ENCODE data around the gene PITX2.

PITX2 gene

DNA sequence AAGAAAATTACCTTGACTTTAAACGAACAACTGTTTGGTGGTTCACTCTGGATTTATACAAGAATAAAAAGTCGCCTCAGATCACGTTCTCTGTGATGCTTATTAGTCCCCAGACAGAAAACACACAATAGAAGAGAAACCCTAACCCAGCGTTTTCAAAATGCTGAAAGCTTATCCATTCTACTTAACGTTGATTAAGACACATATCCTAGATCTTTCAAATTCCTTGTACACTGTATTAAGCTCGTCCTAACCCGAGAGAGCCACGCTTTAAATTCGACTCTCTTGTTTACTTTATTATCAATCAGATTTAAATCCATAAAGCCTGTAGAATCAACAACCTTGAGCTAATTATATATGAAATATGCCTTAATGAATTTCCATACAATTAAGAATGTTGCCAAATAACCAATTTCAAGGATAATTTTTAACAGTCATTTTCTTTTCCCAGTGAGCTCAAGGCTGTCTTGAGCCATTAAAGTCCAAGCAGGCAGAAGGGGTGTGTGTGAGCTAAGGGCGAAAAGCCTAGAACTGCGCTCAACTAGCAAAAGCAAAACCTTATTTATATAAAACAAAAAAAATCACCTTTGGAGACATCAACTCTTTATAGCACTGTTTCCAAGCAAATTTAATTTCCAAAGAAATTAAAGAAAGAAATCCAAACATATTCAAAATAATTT is 981 bp upstream of the PITX2 start:
- DNase-seq (ENCODE audit: low read depth) = no peak

DNA sequence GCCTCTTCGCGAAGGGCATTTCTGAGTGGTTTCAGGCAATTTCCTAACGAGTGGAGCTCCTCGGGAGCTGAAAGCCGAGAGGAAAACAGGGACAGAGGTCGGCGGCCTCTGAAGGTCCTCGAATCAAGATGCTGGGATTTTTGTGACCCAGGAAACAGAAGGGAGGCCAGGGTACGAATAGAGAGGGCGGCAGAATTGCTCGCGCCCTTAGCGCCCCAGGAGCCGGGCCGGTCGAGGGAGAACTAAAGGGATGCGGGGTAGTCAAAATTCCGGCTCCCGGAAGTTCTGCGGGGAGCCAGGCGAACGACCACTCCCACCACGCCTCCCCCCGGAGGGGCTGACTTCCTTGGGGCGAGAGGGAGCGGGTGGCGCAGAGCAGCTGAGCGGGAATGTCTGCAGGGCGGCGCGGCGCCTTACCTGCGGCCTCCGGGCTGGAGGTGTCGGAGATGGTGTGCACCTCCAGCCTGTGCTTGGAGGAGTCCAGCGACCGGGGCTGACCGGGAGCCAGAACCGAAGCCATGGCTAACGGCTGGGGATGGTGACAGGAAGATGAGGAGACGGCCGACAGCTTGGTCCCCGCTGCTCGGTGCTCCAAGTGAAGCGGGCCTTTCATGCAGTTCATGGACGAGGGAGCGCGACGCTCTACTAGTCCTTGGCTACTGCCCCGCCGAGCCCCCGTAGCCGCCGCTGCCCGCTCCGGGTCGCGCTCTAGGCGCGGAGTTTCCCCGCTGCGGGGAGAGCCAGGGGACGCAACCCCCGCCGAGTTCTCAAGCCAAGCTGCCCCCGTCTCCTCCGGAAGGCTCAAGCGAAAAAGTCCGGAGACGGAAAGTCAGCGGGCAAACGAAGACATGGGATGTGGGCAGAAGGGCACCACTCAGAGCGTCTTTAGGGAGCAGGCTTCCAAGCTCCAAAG is 782 bp downstream of the PITX2 start:
- no peak for DNase-seq (ENCODE audit: low read depth)

DNA sequence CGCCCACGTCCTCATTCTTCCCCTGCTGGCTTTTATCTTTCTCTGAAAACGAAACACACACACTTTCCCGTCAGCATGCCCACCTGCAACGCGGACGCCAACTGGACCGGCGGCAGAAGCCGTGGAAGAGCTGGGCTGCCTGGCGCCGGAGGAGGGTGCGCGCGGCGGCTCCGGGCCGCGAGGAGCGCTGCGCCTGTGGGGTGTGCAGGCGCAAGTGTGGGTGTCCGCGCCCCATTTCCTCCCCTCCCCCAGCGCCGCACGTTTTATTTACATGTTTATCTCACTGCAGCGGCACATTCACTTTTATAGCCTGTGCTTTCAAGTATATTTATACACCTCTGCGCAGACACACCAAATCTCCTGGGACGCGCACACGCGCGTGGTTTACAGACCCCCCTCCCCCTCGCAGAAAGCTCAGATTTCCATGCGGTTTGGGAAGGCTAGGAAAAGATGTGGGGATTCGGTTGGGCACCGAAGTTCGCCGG is 1.5 kb downstream of the PITX2 start:
- DNase-seq (ENCODE audit: low read depth) = no peak

DNA sequence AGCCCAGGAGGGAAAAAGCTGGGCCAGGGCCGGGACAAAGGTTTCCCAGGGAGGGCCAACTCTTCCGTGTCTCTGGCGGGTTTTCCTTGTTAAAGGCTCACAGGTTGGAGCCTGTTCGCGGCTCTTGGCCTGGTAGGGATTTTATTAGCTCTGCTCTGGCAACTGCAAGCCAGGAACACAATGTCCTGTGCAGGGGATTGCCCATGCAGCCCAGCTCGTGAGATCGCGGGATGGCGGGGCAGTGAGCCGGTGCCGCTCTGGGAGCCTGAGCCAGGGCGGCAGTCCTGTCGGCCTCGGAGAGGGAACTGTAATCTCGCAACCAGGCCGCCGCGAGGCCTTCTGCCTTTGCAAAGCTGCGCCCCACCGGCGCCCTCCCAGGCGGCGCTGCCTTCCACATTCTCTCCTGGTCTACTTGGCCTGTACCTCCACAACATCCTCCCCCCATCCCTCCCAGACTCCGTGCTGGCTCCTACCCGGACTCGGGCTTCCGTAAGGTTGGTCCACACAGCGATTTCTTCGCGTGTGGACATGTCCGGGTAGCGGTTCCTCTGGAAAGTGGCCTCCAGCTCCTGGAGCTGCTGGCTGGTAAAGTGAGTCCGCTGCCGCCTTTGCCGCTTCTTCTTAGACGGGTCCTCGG is 2.1 kb downstream of the PITX2 start:
- no peak for DNase-seq (ENCODE audit: low read depth)

DNA sequence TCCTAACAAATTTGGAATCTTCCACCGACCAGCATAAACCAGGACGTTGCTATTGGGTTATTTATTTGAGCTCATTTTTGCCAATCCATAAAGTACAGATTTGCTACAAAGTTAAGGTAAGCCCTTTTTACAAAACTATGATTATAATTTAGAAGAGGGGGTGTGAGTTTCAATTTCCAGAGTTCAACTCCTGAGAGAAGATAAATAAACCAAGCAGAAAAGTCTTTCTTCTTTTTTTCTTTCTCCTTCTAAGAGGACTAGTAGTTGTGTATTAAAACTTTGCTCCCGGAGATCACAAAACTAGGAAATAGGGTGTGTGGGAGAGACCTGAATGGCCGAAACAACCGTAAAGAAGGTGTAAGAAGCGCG is 2.6 kb downstream of the PITX2 start:
- DNase-seq (ENCODE audit: low read depth) = no peak

DNA sequence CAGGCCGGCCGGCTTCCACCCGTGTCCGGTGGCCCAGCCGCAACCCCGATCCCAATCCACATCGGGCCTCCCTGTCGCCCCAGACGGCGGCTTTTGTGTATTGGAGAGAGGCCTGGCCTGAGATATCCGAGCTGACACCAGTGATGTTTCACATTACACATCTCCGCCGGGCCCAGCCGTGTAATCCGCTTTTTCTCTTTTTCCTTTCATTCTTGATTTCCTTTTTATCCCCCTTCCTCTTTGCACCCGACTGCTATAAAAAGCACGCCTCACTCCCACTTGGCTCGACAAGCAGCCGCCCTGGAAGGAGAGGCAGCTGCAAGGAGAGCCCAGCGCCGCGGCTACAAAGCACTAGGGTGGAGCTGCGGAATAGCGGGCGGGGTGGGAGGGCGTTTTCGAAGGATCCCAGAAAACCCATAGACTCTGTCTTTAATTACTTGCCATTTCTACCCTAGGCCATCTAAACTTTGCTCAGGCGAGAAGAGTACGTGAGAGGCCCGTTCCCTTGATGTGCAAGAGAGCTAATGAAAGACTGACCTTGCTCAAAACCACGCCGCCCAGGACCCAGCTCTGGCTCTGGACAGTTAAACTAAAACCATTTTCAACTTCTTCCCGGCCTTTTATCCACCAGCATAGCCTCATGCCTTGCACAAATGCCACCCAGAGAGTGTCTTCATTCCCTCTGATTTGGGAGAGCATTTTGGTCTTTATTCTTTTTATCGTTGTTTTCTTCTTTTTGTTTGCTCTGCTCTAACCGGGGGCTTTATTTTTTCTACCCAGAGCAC is 3.2 kb downstream of the PITX2 start:
- DNase-seq (ENCODE audit: low read depth) = no peak

DNA sequence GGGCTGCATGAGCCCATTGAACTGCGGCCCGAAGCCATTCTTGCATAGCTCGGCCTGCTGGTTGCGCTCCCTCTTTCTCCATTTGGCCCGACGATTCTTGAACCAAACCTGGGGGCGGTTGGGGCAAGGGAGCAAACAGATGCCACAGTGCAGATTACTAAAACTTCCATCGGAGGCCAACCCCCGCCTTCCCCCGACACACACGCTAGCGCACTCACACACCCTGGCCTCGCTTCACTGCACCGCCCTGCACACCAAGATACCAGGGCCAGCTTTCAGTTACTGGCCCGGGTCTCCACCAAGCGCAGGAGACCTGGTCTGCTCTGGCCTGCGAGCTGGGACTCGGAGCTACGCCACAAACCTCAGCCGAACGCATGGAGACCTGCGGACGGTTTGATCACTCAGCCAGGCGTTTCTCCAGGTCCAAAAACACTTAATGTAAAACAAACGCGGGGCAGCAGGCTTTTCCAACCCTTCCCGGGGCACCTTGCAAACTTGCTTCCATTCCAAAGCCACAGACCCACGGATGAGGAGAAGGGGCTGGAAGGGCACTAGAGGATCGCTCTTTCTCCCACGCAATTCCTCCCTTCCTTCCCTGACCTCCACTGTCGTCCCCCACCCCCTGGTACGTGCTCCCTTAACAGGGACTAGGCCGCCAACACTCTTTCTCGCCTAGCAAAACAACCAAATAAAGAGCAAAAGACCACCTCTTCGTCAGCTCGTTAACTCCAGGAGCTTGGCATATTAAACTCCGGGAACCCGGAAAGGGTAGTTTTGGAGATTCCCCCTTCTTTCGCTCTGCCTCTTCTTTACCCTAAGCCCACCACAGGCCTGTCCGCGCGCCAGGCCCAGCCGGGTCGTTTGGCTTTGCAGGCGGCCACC is 4.1 kb downstream of the PITX2 start:
- no peak for DNase-seq (ENCODE audit: low read depth)

DNA sequence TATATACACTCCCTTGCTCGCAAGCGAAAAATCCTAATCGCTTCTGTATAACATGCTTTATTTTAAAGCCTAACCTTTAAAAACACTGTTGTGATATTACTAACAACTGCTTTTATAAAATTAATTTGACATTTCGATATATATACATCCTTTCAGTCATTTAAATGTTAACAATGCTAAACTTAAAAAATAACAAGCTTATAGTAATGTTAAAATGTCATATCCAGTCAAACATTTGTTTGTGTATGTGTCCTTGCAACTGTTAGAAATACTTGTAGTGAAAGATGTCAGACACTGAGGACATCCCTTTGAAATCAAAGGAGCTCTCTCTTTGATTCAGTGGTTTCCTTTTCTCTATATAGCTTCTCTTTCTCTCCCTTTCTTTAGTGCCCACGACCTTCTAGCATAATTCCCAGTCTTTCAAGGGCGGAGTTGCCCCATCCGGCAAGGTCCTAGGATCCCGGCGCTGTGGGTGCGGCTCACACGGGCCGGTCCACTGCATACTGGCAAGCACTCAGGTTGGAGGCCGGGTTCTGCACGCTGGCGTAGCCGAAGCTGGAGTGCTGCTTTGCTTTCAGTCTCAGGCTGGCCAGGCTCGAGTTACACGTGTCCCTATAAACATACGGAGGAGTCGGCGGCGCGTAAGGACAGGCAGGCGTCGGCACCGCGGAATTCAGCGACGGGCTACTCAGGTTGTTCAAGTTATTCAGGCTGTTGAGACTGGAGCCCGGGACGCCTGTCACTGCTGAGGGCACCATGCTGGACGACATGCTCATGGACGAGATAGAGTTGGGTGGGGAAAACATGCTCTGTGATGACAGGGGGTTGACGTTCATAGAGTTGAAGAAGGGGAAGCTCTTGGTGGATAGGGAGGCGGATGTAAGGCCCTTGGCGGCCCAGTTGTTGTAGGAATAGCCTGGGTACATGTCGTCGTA is 5.0 kb downstream of the PITX2 start:
- DNase-seq (ENCODE audit: low read depth) = no peak

DNA sequence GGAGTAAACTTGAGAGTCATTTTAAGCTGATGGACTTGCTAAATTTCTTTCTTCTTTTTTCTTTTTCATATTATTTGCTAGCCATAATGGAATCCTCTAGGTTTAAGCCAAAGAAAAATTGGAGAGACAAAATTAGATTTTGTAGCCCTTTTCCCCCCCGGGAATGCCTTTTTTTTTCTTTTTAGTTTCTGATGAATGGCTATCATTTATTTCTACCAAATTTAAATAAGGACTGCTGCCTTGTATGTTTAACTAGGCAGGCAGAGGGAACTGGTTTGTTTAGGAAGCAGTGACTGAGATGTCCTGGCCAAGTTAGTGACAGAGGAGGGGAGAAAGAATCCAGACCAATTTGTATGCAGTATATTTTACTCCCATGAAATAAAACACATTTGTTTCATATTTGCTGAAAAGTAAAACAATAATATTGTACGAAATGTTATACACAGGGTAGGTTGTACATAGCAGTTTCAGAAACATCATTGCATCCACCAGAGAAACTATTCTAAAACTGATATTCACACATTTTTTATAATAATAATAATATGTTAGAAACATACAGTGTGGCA is 5.7 kb downstream of the PITX2 start:
- DNase-seq (ENCODE audit: low read depth) = no peak

DNA sequence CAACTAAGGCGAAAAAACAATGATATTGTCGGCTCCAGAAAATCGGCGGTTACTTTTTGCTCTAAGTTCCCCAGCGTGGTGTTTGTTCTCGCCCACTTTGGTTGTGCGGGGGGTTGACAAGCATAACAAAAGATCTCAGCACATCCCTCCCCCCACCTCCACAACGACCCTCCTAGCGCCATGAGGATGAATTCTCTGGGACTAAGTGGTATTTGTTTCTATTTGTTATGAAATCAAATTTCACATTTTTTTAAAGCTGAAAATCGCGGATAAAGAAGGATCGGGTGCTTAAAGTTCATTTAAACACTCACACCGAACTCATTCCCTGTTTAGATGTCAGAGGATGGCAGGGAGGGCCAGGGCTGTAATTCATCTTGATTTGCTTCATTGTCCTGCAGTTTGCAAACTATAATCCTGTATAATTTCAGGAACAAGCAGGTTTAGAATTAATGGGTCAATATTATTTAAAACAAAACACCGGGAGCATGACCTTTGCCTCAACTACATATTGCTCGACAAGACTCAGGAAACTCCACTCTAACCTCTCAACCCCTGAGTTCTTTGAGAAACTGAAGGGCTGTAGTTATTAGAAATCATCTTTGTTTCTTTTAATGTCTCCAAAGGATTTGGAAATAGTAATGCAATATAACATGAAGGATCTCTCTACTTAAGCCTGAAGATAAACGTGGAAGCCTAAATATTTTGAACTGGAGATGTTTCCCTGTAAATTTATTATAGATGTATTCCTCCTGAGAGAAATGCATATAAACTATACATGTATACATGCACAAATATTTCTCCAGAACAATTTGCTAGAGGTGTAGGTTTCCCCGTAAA is 6.4 kb downstream of the PITX2 start:
- no peak for DNase-seq (ENCODE audit: low read depth)

DNA sequence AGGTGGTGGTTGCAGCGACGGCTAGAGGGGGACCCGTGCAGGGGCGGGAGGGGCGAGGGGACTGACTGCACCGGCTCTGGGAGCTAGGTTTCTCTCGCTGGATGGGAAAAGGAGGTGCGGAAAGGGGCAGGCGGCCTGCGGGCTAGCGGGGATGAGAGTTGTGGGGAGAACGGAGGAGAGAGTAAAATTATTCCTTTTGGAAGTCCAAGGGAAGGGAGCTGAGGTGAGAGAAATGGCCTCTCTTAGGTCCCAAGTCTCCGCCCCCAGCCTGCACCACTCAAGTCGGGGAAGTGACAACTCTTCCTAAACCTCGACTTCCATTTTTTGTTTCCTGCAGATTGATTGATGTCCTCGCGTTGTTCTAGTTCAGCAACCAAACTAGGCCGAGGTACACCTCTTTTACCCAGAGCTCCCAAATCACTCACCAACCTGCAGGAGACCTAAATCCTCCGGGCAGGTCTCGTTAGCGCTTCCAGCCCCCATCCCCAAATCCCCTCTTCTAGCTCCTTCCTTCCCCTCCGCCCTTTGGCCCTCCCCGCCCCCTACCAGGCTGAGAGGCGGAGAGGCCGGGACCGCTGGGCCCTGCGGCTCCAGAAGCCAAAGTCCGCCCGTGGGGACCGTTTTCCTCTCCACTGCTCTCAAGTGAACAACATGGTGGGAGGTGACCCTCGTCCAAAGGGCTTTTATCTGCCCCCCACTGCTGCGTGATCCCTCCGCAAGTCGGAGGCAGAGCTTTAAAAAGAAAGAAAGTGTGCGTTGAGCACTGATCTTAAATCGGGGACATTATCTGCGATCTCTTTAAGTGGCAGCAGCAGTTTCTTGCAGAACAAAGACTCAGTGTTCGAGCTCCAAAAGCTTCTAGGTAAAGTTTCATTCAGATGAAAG is 7.3 kb downstream of the PITX2 start:
- no peak for DNase-seq (ENCODE audit: low read depth)

DNA sequence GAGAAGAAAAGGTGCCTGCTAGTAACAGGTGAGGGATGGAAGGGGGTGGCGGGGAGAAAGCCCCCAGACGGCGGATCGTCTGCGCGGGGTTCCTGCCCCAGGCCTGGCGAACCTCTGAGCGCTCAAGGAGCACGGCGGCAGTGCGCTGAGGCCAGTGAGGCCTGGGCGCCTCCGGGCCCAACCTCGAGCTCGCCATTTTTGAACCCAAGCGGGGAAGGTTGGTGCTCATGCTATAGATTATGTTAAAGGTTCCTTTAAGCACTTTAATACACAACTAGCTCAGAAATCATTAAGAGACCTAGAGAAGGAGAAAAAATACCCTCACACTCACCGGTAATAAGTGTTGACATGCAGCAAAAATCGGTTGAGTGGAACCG is 7.9 kb downstream of the PITX2 start:
- DNase-seq (ENCODE audit: low read depth) = no peak

DNA sequence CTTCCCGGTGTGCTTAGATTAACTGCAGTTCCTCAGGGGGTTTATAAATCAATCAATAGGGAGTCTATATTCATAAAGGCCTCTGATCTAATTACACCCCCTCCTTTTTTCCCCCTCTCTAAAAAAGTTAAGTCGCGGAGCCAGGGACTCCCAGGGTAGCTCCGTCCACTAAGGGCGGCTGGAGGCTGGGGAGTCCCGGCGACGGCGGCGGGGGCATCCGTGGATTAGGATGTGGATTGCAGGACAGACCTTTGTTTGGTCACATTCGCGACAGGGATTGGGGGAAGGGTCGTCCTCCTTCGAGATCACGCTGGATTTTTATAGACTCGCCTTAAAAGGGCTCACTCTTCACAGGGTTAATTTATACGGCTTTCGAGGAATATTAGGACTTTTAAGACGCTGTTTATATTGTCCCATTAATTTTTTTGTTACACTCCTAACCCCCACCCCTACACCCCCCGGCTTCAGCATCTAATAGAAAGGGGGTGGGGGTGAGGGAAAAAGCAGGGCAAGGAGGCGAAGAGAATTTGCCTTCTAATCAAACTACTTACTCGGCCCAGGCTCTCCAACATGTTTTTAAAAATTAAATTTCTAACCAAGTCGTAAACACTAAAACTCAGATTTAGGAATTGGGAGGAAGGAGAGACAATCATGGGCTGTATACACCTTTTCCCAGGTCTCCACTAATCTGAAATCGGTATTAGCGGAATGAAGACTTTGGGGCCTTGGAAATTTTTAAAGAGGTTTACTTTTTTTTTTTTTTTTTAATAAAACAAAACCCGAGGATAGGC is 8.5 kb downstream of the PITX2 start:
- no peak for DNase-seq (ENCODE audit: low read depth)

DNA sequence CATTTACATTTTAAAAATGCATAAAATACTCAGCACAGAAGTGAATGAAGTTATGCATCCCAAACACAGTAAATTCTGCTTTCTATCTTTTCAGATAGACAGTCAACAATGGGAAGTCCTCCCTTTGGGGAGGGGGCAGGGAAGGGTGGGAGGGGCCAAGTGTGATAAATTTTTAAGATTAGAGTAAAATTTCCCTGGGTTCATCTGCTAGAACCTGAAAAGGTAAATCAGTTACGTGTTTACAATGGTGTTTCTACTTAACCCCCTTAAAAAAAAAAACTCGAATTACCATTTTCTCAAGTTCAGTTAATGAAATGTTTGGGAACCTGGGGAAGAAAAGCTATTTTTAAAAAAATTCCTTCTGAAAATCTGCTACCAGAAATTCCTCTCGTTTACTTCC is 9.1 kb downstream of the PITX2 start:
- no peak for DNase-seq (ENCODE audit: low read depth)

DNA sequence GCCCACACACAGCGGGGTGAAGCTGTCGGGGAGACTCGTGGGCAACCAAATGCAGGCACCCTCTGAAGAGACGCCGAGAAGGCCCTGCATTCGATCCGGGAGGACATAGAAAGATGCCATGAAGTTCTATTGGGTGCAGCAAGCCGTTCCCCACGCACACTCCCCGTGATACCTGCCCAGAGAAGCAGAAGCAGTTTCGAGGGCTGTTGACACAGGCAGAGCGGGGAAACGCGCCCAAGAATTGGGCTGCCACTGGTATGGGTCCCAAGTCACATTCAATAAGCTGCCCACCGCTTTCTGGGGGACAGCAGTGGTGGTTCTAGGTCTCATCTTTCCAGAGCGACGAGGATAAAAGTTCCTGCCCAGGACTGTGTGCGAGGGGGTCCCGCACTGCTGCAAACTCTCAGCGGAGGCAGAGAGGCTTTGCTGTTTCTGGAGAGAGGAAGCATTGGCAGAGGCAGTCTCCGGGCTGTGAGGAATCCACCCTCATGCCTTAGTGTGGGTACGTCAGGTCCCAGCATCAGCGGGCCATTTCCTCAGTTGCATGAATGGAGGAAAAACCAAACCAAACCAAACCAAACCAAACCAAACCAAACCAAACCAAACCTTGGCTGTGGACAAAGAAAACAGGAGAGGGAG is 10.1 kb downstream of the PITX2 start:
- no peak for DNase-seq (ENCODE audit: low read depth)

DNA sequence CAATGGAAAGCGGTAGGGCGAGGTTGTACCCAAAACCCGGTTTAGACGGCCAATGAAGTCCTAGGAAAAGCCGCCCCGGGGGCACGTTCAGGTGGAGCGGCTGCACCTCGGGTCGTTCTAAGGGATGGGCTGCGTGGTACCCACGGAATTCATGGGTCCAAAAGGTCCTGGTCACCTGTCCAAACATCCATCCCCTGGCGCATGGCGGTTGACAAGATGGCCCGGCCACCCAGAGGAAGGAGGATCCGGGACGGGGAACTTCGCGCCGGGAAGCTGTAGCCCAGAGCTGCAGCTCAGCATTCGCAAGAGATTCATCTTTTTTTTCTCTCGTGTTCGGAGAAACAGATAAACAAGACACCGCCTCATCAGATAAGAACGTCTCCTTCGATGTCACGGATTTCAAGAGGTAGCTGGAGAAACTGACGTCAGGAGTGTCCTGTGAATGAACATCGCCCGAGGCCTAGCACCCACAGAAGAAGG is 10.9 kb downstream of the PITX2 start:
- no peak for DNase-seq (ENCODE audit: low read depth)
